WTC11 (cell line): Measurements from ENCODE around the gene LRRC41. TPM values are rescaled to one million over a fixed set of nuclear protein-coding genes. Genes with fewer than 3 reads are reported as not detected.

Source experiments
- E2F5 ChIP-seq: sonication (generic); formaldehyde crosslinking; IDR thresholded peaks from 2 replicates; pipeline ENCODE4 v1.8.1; 2022; ENCODE audit warnings: mild to moderate bottlenecking, moderate library complexity, missing genetic modification reagents
- EMX1 ChIP-seq: fragments of 250-450 bp; sonication (Bioruptor Pico); IDR thresholded peaks from 2 replicates; pipeline ENCODE4 v1.8.0; 2021; ENCODE audit warnings: mild to moderate bottlenecking
- ESRRA ChIP-seq: sonication (generic); formaldehyde crosslinking; IDR thresholded peaks from 2 replicates; pipeline ENCODE4 v1.8.1; 2022; ENCODE audit warnings: mild to moderate bottlenecking, missing genetic modification reagents, borderline replicate concordance
- ETV6 ChIP-seq: sonication (generic); formaldehyde crosslinking; IDR thresholded peaks from 2 replicates; pipeline ENCODE4 v1.8.1; 2022; ENCODE audit warnings: mild to moderate bottlenecking, missing genetic modification reagents
- FOXK1 ChIP-seq: sonication (generic); formaldehyde crosslinking; IDR thresholded peaks from 2 replicates; pipeline ENCODE4 v1.8.0; 2022; ENCODE audit warnings: mild to moderate bottlenecking, moderate library complexity, missing genetic modification reagents
- GABPB1 ChIP-seq: sonication (generic); formaldehyde crosslinking; IDR thresholded peaks from 2 replicates; pipeline ENCODE4 v1.8.1; 2023; ENCODE audit warnings: mild to moderate bottlenecking, missing genetic modification reagents
- IRF2 ChIP-seq: sonication (generic); formaldehyde crosslinking; IDR thresholded peaks from 2 replicates; pipeline ENCODE4 v1.8.0; 2022; ENCODE audit warnings: low read depth, missing genetic modification reagents, borderline replicate concordance
- JAZF1 ChIP-seq: fragments of 250-450 bp; sonication (Bioruptor Pico); IDR thresholded peaks from 2 replicates; pipeline ENCODE4 v1.9.0; 2021; ENCODE audit warnings: moderate library complexity, mild to moderate bottlenecking, inconsistent platforms
- JUN ChIP-seq: sonication (generic); formaldehyde crosslinking; IDR thresholded peaks from 2 replicates; pipeline ENCODE4 v1.8.0; 2023; ENCODE audit warnings: mild to moderate bottlenecking, missing genetic modification reagents
- MXD4 ChIP-seq: fragments of 250-450 bp; sonication (Bioruptor Pico); IDR thresholded peaks from 2 replicates; pipeline ENCODE4 v1.8.0; 2021; ENCODE audit warnings: mild to moderate bottlenecking, moderate library complexity, borderline replicate concordance
- MYBL2 ChIP-seq: sonication (generic); formaldehyde crosslinking; IDR thresholded peaks from 2 replicates; pipeline ENCODE4 v1.8.1; 2023; ENCODE audit warnings: mild to moderate bottlenecking, moderate library complexity, missing genetic modification reagents
- NFE2L1 ChIP-seq: sonication (generic); formaldehyde crosslinking; IDR thresholded peaks from 2 replicates; pipeline ENCODE4 v1.8.1; 2023; ENCODE audit warnings: missing genetic modification reagents
- NFYB ChIP-seq: sonication (generic); formaldehyde crosslinking; conservative IDR thresholded peaks from 2 replicates; pipeline ENCODE4 v1.8.0; 2022; ENCODE audit warnings: low read depth, missing genetic modification reagents
- RELA ChIP-seq: sonication (generic); formaldehyde crosslinking; IDR thresholded peaks from 2 replicates; pipeline ENCODE4 v1.8.1; 2022; ENCODE audit warnings: missing genetic modification reagents, mild to moderate bottlenecking, borderline replicate concordance
- SMAD3 ChIP-seq: sonication (generic); formaldehyde crosslinking; IDR thresholded peaks from 2 replicates; pipeline ENCODE4 v1.8.0; 2022; ENCODE audit warnings: missing genetic modification reagents, mild to moderate bottlenecking, borderline replicate concordance
- SP1 ChIP-seq: sonication (generic); formaldehyde crosslinking; conservative IDR thresholded peaks from 2 replicates; pipeline ENCODE4 v1.8.1; 2022; ENCODE audit warnings: missing genetic modification reagents
- TEAD1 ChIP-seq: sonication (generic); formaldehyde crosslinking; IDR thresholded peaks from 2 replicates; pipeline ENCODE4 v1.8.0; 2022; ENCODE audit warnings: mild to moderate bottlenecking, missing genetic modification reagents
- ZNF232 ChIP-seq: sonication (generic); formaldehyde crosslinking; IDR thresholded peaks from 2 replicates; pipeline ENCODE4 v1.8.0; 2022; ENCODE audit warnings: mild to moderate bottlenecking, missing genetic modification reagents
- ZNF317 ChIP-seq: sonication (generic); formaldehyde crosslinking; IDR thresholded peaks from 2 replicates; pipeline ENCODE4 v1.8.1; 2023; ENCODE audit warnings: low read depth, mild to moderate bottlenecking, moderate library complexity, missing genetic modification reagents, borderline replicate concordance
- total RNA-seq: library from RNA; stranded (reverse); gene quantifications from 3 replicates; pipeline ENCODE4 v1.2.3, GENCODE V29; 2021
- TF ChIP-seq, protein P1 (sequence below): sonication (generic); formaldehyde crosslinking; IDR thresholded peaks from 2 replicates; pipeline ENCODE4 v1.8.1; 2022; ENCODE audit warnings: low read depth, mild to moderate bottlenecking, moderate library complexity, missing genetic modification reagents, borderline replicate concordance
- TF ChIP-seq, protein P2 (sequence below): sonication (generic); formaldehyde crosslinking; IDR thresholded peaks from 2 replicates; pipeline ENCODE4 v1.8.1; 2022; ENCODE audit warnings: low read depth, missing genetic modification reagents, borderline replicate concordance
- TF ChIP-seq, protein P3 (sequence below): sonication (generic); formaldehyde crosslinking; IDR thresholded peaks from 2 replicates; pipeline ENCODE4 v1.8.0; 2022; ENCODE audit warnings: mild to moderate bottlenecking, missing genetic modification reagents

The LRRC41 gene
- total RNA-seq, 1 experiment from 2014 or later = 46.0 TPM

GRCh38 chr1:46247436-46248121 lies 55.8 kb downstream of the LRRC41 start, which contains the start of gene RAD54L (continued):
- TF ChIP-seq RELA (CRISPR knock-in tag) (no peak), NFYB (CRISPR knock-in tag) (peak; percentile 95), TEAD1 (CRISPR knock-in tag) (0 out of 2 replicates have a peak, but pooled peaks have one; percentile 19), IRF2 (CRISPR knock-in tag) (no peak), JUN (CRISPR knock-in tag) (no peak), ZNF232 (CRISPR knock-in tag) (peak; percentile 62; the same call in 1 of the 2 replicates), FOXK1 (CRISPR knock-in tag) (peak; percentile 88), MYBL2 (peak; percentile 95), SP1 (peak; percentile 99), MXD4 (CRISPR knock-in tag) (no peak), ETV6 (peak; percentile 22), ZNF317 (CRISPR knock-in tag) (no peak), ESRRA (CRISPR knock-in tag) (no peak), JAZF1 (CRISPR knock-in tag) (no peak), GABPB1 (CRISPR knock-in tag) (peak; percentile 87), EMX1 (CRISPR knock-in tag) (no peak), E2F5 (CRISPR knock-in tag) (peak; percentile 98), NFE2L1 (CRISPR knock-in tag) (peak; percentile 85; the same call in 1 of the 2 replicates), SMAD3 (CRISPR knock-in tag) (0 out of 2 replicates have a peak, but pooled peaks have one; percentile 67)
- TF ChIP-seq, protein P1, sequence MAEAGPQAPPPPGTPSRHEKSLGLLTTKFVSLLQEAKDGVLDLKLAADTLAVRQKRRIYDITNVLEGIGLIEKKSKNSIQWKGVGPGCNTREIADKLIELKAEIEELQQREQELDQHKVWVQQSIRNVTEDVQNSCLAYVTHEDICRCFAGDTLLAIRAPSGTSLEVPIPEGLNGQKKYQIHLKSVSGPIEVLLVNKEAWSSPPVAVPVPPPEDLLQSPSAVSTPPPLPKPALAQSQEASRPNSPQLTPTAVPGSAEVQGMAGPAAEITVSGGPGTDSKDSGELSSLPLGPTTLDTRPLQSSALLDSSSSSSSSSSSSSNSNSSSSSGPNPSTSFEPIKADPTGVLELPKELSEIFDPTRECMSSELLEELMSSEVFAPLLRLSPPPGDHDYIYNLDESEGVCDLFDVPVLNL (CRISPR knock-in tag) = peak; percentile 99
- TF ChIP-seq, protein P2, sequence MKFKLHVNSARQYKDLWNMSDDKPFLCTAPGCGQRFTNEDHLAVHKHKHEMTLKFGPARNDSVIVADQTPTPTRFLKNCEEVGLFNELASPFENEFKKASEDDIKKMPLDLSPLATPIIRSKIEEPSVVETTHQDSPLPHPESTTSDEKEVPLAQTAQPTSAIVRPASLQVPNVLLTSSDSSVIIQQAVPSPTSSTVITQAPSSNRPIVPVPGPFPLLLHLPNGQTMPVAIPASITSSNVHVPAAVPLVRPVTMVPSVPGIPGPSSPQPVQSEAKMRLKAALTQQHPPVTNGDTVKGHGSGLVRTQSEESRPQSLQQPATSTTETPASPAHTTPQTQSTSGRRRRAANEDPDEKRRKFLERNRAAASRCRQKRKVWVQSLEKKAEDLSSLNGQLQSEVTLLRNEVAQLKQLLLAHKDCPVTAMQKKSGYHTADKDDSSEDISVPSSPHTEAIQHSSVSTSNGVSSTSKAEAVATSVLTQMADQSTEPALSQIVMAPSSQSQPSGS (CRISPR knock-in tag) = no peak
- TF ChIP-seq, protein P3, sequence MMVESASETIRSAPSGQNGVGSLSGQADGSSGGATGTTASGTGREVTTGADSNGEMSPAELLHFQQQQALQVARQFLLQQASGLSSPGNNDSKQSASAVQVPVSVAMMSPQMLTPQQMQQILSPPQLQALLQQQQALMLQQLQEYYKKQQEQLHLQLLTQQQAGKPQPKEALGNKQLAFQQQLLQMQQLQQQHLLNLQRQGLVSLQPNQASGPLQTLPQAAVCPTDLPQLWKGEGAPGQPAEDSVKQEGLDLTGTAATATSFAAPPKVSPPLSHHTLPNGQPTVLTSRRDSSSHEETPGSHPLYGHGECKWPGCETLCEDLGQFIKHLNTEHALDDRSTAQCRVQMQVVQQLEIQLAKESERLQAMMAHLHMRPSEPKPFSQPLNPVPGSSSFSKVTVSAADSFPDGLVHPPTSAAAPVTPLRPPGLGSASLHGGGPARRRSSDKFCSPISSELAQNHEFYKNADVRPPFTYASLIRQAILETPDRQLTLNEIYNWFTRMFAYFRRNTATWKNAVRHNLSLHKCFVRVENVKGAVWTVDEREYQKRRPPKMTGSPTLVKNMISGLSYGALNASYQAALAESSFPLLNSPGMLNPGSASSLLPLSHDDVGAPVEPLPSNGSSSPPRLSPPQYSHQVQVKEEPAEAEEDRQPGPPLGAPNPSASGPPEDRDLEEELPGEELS (CRISPR knock-in tag) = peak; percentile 61; the same call in 1 of the 2 replicates
